HuH-7 (cell line): ENCODE measurements around the gene SH3D19.

Experiments used
- DNase-seq: peaks from one replicate; pipeline ENCODE4 v3.0.0; 2011; ENCODE audit warnings: low spot score

The SH3D19 gene, protein sequence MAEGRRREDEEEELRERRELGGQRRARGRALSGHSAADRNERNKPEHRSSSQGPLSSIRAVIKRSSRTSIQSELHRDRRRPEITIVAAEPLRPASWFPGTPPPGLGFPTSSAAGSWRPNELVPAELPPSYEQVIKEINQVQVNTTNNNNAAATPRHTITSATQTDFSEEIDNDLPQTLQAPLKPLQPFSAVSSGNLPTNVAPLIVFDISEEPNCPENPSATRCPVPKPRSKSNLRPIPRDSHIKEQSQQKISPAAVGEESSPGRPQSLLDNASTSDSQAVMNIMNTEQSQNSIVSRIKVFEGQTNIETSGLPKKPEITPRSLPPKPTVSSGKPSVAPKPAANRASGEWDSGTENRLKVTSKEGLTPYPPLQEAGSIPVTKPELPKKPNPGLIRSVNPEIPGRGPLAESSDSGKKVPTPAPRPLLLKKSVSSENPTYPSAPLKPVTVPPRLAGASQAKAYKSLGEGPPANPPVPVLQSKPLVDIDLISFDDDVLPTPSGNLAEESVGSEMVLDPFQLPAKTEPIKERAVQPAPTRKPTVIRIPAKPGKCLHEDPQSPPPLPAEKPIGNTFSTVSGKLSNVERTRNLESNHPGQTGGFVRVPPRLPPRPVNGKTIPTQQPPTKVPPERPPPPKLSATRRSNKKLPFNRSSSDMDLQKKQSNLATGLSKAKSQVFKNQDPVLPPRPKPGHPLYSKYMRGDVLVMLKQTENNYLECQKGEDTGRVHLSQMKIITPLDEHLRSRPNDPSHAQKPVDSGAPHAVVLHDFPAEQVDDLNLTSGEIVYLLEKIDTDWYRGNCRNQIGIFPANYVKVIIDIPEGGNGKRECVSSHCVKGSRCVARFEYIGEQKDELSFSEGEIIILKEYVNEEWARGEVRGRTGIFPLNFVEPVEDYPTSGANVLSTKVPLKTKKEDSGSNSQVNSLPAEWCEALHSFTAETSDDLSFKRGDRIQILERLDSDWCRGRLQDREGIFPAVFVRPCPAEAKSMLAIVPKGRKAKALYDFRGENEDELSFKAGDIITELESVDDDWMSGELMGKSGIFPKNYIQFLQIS

DNA sequence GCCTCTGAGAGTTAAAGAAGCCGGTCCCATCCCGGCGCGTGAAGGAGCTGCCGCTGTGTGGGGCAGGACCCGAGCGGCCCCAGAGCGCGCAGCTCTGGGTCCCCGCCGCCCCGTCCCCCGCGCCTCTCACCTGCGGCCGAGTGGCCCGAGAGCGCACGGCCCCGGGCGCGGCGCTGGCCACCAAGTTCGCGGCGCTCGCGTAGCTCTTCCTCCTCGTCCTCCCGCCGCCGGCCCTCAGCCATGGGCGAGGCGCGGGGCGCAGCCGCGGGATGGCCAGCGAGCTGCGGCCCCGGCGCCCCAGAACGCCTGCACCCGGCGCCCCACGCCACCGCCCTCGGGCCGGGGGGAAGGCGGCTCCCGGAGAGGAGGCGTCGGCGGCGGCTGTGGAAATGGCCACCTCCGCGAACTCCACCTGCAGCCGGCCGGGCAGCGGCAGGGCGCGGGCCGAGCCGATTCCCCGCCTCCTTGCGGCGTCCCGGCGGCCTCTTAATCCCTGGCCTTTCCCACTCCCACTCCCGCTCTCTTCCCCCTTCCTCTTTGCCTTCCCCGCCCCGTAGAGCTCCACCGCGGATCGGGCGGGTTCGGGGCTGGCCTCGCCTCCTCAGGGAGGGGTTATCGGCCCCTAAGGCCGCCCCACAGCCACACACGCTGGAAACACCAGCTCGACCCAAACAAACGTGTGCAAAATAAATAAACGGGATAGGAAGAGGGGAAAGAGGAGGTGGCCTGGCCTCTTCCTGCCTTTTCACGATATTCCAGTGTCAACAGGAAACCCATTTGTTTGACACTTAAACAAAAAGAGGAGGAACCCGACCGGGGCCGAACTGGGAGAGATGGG, at the start of gene SH3D19:
TSS of gene SH3D19 (minus strand) at position 495 of the 838 bp plus-strand sequence. CDS start at position 242, 253 bp downstream.
- DNase-seq: peak; percentile 80

DNA sequence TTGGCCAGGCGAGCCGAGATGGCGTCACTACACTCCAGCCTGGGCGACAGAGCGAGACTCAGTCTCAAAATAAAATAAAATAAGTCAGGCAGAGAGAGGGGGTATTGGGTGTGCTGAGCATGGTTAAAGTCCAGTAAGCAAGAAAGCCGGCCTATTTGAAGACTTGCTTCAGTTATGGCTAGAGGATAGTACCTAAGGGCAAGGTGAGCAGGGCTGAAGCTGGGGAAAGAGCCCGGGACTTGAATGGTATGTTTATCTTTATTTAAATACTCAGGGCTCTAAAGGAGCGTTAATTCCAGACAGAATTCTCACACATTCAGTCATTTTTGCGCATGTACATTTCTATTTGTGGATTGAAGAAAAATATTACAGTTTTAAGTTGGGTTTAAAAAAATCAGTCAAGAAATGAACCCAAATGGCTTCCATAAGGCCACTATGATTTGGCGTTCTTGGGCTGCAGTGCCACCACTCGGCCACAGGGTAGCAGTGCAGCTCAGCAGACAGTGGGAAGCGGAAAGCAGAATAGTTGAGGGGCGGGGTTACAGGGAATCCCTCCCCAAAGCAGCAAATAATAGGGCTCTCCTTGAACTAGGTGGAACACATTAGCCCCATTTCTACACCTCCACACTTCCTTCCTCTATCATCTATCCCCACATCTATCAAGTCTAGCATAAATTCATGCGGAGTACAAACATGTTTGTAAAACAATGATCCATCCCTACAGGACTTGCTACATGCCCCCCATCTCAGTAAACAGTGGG, 37.2 kb upstream of the SH3D19 start:
- peak; percentile 64 for DNase-seq

GRCh38 chr4:151361966-151362365, 36.6 kb upstream of the SH3D19 start:
- DNase-seq: no peak

DNA sequence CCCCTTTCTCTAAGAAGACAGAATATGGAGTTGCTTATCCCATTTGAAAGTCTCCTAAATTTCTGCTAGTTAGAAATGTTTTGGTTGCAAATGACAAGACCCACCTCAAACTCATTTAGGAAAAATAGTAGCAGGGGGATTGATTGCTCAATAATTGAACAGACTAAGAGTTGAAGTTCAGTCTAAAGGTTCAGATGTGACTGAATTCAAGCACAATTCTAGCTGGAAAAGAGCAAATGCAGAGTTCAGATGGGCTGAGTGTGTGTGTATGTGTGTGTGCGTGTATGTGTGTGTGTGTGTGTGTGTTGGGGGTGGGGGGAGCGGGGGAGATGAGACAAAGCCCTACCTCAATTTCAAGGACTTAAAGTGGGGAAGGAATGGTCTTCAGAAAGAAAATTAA, 35.7 kb upstream of the SH3D19 start:
- no peak for DNase-seq

DNA sequence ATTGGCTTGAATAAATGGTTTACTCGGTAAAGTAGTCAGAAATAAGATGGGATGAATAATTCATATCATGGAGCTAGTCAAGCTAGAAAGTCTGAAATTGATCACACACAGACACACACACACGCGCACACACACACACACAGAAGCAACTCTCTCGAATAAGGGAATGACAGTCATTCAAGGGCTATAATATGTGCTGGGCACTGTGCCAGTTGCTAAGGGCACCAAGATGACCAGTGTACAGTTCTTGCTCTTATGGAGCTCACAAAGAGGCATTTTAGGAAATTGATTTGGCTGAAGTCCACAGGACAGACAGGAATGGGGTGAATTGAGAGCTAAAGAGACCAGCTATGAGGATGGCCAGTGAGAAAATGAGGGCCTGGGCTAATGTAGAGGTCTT, 34.2 kb upstream of the SH3D19 start:
- DNase-seq: no peak

DNA sequence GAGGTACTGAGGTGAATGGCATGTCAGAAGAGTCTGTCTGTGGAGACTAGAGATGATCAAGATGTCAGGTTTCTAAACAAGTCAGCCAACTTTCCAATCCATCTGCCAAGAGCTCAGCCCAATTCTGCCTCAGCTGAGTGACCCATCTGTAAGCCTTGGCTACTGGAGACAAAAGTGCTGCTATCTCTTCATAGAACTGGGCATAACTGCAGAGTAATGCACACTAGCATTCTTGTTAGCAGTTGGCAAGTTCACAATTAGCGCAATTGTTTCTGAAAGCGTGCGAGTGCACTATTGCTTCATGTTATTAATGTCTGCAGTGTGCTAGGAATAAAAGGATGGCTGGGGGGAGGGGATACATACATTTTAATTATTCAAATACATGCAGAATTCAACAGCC, 32.9 kb upstream of the SH3D19 start:
- no peak for DNase-seq

DNA sequence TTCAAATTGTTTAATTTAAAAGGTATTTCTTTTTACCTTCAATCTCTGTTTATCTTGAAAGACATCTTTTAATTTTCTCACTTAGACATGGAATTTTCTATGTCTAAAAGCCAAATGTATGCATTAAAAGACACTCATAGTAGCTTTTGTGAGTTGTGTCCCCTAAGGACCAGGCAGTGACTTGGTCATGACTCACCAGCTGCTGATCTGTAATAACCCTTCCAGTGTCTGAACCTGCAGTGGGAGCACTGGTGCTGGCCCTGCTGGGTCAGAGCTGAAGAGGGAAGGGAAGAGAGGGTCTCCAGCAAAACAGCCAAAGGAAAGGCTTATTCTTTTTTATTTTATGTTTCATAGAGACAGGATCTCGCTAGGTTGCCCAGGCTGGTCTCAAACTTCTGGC, 31.1 kb upstream of the SH3D19 start:
- no peak for DNase-seq

DNA sequence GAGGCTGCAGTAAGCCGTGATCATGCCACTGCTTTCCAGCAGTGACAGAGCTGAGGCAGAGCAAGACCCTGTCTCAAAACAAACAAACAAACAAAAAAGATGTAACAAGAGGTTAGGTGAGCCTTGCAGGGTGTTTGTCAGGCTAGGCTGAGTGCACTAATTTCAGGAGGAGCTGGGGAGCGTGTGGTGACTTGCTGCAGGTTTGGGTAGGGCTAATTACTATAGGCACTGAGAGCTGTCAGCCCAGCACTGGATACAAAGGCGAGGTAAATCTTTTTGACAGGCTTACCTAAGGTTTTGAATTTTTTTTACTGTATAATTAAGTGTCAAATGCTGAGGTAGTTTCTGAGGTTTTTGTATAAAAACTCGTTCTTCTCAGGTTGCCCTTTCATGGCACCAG, 29.8 kb upstream of the SH3D19 start:
- no peak for DNase-seq

- no peak for DNase-seq
These were observed 22.3 kb upstream of the SH3D19 start for GRCh38 chr4:151347490-151348235.

GRCh38 chr4:151344948-151345347, 19.5 kb upstream of the SH3D19 start:
- no peak for DNase-seq

- no peak for DNase-seq
These were observed 15.5 kb upstream of the SH3D19 start for GRCh38 chr4:151340751-151341385.

- no peak for DNase-seq
These were observed 14.1 kb upstream of the SH3D19 start for GRCh38 chr4:151339467-151339866.

- DNase-seq: no peak
These were observed 6.1 kb upstream of the SH3D19 start for GRCh38 chr4:151331276-151332042.

DNA sequence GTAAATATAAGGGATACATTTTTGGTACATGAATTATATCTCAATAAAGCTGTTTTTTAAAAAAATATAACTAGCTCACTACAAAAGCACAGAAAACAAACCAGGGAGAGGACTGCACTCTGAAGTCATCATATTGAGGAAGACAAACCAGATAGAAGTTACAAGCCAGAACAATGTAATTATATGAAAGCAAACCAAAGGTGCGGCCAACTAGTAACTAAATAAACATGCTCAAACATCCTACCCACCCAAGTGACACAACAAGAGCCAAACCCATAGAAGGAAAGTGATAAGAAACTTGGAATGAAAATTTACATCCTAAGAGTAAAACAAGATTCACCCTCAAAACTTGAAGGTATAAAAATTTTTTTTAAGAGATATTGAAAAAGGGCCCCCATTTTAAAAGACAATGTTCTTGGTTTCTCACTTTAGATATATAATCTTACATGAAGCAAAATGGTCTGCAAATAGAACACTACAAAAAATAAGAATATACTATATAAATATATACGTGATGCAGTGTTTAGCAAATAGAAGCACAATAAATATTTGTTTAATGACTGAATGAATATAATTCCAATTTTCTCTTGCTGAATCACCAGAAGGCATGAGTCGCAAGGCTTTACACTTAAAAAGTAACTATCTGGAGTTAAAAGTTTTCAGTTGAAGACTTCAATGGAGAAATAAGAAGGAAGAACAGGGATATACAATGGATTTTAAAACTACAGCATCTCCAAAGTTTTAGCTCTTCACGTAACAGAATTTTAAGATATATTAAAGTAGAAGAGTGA, 4.0 kb upstream of the SH3D19 start:
- no peak for DNase-seq

DNA sequence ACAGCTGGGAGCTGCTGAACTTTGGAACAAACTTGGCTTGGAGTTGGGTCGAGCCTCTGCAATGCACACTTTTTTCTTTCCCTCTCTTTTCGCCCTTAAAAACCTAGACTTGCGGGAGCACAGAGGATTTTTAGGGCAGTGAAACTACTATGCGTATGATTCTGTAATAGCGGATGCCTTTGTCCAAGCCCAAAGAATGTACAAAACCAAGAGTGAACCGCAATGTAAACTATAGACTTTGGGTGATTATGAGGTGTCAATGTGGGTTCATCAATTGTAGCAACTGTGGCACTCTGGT, 493 bp upstream of the SH3D19 start:
- no peak for DNase-seq

GRCh38 chr4:151324752-151325110, 674 bp downstream of the SH3D19 start:
- DNase-seq: peak; percentile 59

- peak; percentile 24 for DNase-seq
These were observed 1.2 kb downstream of the SH3D19 start for GRCh38 chr4:151324124-151324751.

GRCh38 chr4:151323667-151324066, 1.7 kb downstream of the SH3D19 start:
- DNase-seq: no peak
